DND-41 (cell line): ENCODE results near the gene ACVR2A.

Source experiments
- ATAC-seq: fragments of 200-7000 bp; cut with Tn5 transposase; 3 replicates; pipeline ENCODE4 v1.9.1; 2021; ENCODE audit warnings: low read depth; ENCODE audit not compliant: insufficient read depth
- DNase-seq: peaks from one replicate; pipeline ENCODE4 v3.0.0-alpha.2; 2020
- H2AFZ ChIP-seq: 2 replicates; pipeline ENCODE4 v1.6.0; 2012; ENCODE audit warnings: low read depth, low read length
- H3K27ac ChIP-seq: 2 replicates; pipeline ENCODE4 v1.5.1; 2012; ENCODE audit warnings: low read length, inconsistent platforms
- H3K27me3 ChIP-seq: fragments of 200-600 bp; sonication (generic); 2 replicates; pipeline ENCODE4 v1.6.0; 2012; ENCODE audit warnings: low read length, mild to moderate bottlenecking, inconsistent platforms; ENCODE audit not compliant: insufficient read depth, poor library complexity
- H3K36me3 ChIP-seq: 2 replicates; pipeline ENCODE4 v1.5.1; 2012; ENCODE audit warnings: low read length, inconsistent platforms; ENCODE audit not compliant: insufficient read depth
- H3K4me1 ChIP-seq: 2 replicates; pipeline ENCODE4 v1.5.1; 2012; ENCODE audit warnings: mild to moderate bottlenecking, low read length; ENCODE audit not compliant: insufficient read depth
- H3K4me2 ChIP-seq: 2 replicates; pipeline ENCODE4 v1.6.0; 2012; ENCODE audit warnings: mild to moderate bottlenecking, moderate library complexity, low read length, inconsistent platforms; ENCODE audit not compliant: insufficient read depth
- H3K4me3 ChIP-seq, 2 experiments: fragments of 200-600 bp in 1 of 2; shearing (Covaris generic) in 1 of 2; 2 replicates each; pipeline ENCODE4 v1.5.1; 2012 to 2016; ENCODE audit warnings: inconsistent platforms in 2 of 2, low read length in 2 of 2, mild to moderate bottlenecking in 2 of 2, low read depth in 1 of 2, moderate library complexity in 1 of 2
- H3K79me2 ChIP-seq: 2 replicates; pipeline ENCODE4 v1.6.0; 2012; ENCODE audit warnings: low read length, inconsistent platforms; ENCODE audit not compliant: insufficient read depth
- H3K9ac ChIP-seq: 2 replicates; pipeline ENCODE4 v1.6.0; 2012; ENCODE audit warnings: low read depth, mild to moderate bottlenecking, inconsistent platforms, low read length, moderate library complexity
- H3K9me3 ChIP-seq: 2 replicates; pipeline ENCODE4 v1.5.1; 2012; ENCODE audit warnings: low read length, moderate library complexity, mild to moderate bottlenecking, inconsistent platforms; ENCODE audit not compliant: insufficient read depth, severe bottlenecking
- H4K20me1 ChIP-seq: 2 replicates; pipeline ENCODE4 v1.6.0; 2012; ENCODE audit warnings: low read length; ENCODE audit not compliant: insufficient read depth
- CTCF ChIP-seq: IDR thresholded peaks from 2 replicates; pipeline ENCODE4 v1.5.1; 2012; ENCODE audit warnings: borderline replicate concordance, low read length, moderate library complexity, mild to moderate bottlenecking; ENCODE audit not compliant: poor library complexity, severe bottlenecking; ENCODE audit errors: extremely low read depth
- EZH2 ChIP-seq: IDR thresholded peaks from 3 replicates; pipeline ENCODE4 v1.6.1; 2012; ENCODE audit warnings: borderline replicate concordance, low read depth, mild to moderate bottlenecking, moderate library complexity, low read length, inconsistent platforms; ENCODE audit not compliant: severe bottlenecking

ACVR2A gene

GRCh38 chr2:147873859-147874483 lies 29.1 kb downstream of the ACVR2A start:
- Histone ChIP-seq H3K79me2 (no peaks in the 10 kb centered on the region), H3K4me2 (no peak overlapping the region)

DNA sequence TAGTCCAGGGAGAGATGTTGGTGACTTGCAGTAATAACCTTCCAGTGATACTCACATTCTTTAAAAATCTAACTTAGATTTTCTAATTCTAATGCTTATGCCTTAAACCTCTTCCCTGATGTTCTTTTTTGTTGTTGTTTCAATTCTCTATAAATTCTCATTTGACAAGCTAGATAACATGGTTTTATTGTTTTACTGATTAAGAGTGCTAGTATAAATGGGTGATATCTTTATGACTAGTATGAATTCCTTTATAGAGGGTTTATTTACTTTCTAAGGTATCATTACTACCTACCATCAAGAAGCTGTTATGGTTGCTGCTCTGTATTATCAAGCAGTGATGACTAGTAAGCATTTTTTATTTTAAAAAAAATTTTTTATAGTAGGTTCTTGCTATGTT lies 35.0 kb downstream of the ACVR2A start:
- Histone ChIP-seq H3K27me3 (no peaks in the 10 kb centered on the region), H3K36me3 (no peaks in the 10 kb centered on the region), H2AFZ (no peak overlapping the region), H3K4me1 (no peaks in the 10 kb centered on the region), H4K20me1 (no peaks in the 10 kb centered on the region), H3K9me3 (no peaks in the 10 kb centered on the region), H3K4me2 (no peak overlapping the region), H3K27ac (no peak overlapping the region), H3K9ac (no peak overlapping the region), H3K79me2 (no peaks in the 10 kb centered on the region), H3K4me3 (no peak overlapping the region)
- ATAC-seq = no peak
- no peak for DNase-seq
- TF ChIP-seq EZH2 = no peak
- no peak for TF ChIP-seq CTCF

More at GRCh38 chr2:147873859-147874483, 29.1 kb downstream of the ACVR2A start:
- Histone ChIP-seq H3K9ac (no peak overlapping the region), H3K9me3 (no peaks in the 10 kb centered on the region), H3K4me1 (no peaks in the 10 kb centered on the region), H3K27me3 (no peaks in the 10 kb centered on the region), H2AFZ (no peak overlapping the region), H4K20me1 (no peaks in the 10 kb centered on the region), H3K27ac (no peak overlapping the region), H3K36me3 (no peaks in the 10 kb centered on the region), H3K4me3 (no peak overlapping the region)
- DNase-seq (no peak), ATAC-seq (no peak)
- TF ChIP-seq EZH2 (no peak), CTCF (no peak)

GRCh38 chr2:147882631-147883030 lies 37.8 kb downstream of the ACVR2A start:
- Histone ChIP-seq H3K4me2 (no peak overlapping the region), H4K20me1 (no peaks in the 10 kb centered on the region), H3K9me3 (no peaks in the 10 kb centered on the region), H3K4me3 (no peak overlapping the region), H3K27me3 (no peaks in the 10 kb centered on the region), H3K9ac (no peak overlapping the region), H3K36me3 (no peaks in the 10 kb centered on the region), H3K79me2 (no peaks in the 10 kb centered on the region), H3K4me1 (no peaks in the 10 kb centered on the region), H2AFZ (no peak overlapping the region), H3K27ac (no peak overlapping the region)
- DNase-seq = no peak
- no peak for ATAC-seq
- TF ChIP-seq EZH2 (no peak), CTCF (no peak)
